ENCODE measurements around the gene ALOX15. TPM values are rescaled to one million over a fixed set of nuclear protein-coding genes. Genes with fewer than 3 reads are reported as not detected.
A peak's percentile ranks its signal among the peaks of the same experiment; 100 is the strongest.
"Not testable (repeated sequence)": the region's sequence is repeated elsewhere in the genome, so short reads cannot be mapped to it uniquely, and the experiment has no call there.

ALOX15 gene
- total RNA-seq, 4 donors from 2014 or later, result 0.30 TPM; not detected in 3

GRCh38 chr17:4597975-4598374, 43.5 kb downstream of the ALOX15 start:
- 69 to 74% methylated on average over 5 to 8 of the region's 13 CpGs for WGBS, 2 donors
- DNase-seq, result no peak

GRCh38 chr17:4596636-4597380, 44.7 kb downstream of the ALOX15 start:
- no peak for DNase-seq
- intact Hi-C loops (cut with DNase I), result no loop called here
- 89 to 96% methylated on average over 8 to 15 of the region's 36 CpGs for WGBS, 2 donors
- Histone ChIP-seq H3K36me3 (no peaks in the 10 kb centered on the region), H3K4me3 (no peak overlapping the region), H3K27ac (peak overlapping the region in 3 of 4 donors; percentile 85 to 93 (median 87)), H3K27me3 (peaks cover 0 to 25% (median 0%) of the 10 kb centered on the region in 4 donors), H3K9me3 (no peaks in the 10 kb centered on the region), H3K4me1 (peaks cover 0 to 51% (median 13%) of the 10 kb centered on the region in 3 donors)
- TF ChIP-seq POLR2A (IDR thresholded peaks at IDR 0.05) (no peak), CTCF (IDR thresholded peaks at IDR 0.05) (no peak)

More at GRCh38 chr17:4597975-4598374, 43.5 kb downstream of the ALOX15 start:
- TF ChIP-seq POLR2A (IDR thresholded peaks at IDR 0.05), result no peak
- no peak for TF ChIP-seq CTCF (IDR thresholded peaks at IDR 0.05)
- Histone ChIP-seq H3K36me3 (no peaks in the 10 kb centered on the region), H3K9me3 (no peaks in the 10 kb centered on the region), H3K27ac (peak overlapping the region; percentile 60 to 93 (median 86)), H3K27me3 (peaks cover 0 to 24% (median 0%) of the 10 kb centered on the region in 4 donors), H3K4me3 (no peak overlapping the region), H3K4me1 (peaks cover 0 to 44% (median 13%) of the 10 kb centered on the region in 3 donors)
- intact Hi-C loops (cut with DNase I), result no loop called here

- H3K9me3 ChIP-seq; H3K4me3 ChIP-seq; intact Hi-C loops (cut with DNase I); DNase-seq; H3K36me3 ChIP-seq: not testable (repeated sequence)
- Histone ChIP-seq H3K27ac (peak overlapping the region in 1 of 4 donors; percentile 87), H3K27me3 (peaks cover 0 to 33% (median 0%) of the 10 kb centered on the region in 4 donors), H3K4me1 (peaks cover 0 to 60% (median 13%) of the 10 kb centered on the region in 3 donors)
- 72 to 100% methylated on average over 3 to 11 of the region's 23 CpGs for WGBS, 2 donors
Observed at GRCh38 chr17:4595685-4596342, 45.7 kb downstream of the ALOX15 start.

GRCh38 chr17:4594931-4595684, 46.4 kb downstream of the ALOX15 start:
- Histone ChIP-seq H3K27me3 (peaks cover 0 to 31% (median 0%) of the 10 kb centered on the region in 4 donors), H3K9me3 (no peaks in the 10 kb centered on the region), H3K4me3 (no peak overlapping the region), H3K27ac (peak overlapping the region in 1 of 4 donors; percentile 13), H3K36me3 (no peaks in the 10 kb centered on the region), H3K4me1 (peaks cover 0 to 54% (median 8%) of the 10 kb centered on the region in 3 donors)
- WGBS, 2 donors, result 28 to 40% methylated on average over 5 to 7 of the region's 29 CpGs
- intact Hi-C loops (cut with DNase I), result no loop called here
- DNase-seq, result no peak
- no peak for TF ChIP-seq POLR2A (IDR thresholded peaks at IDR 0.05)
- TF ChIP-seq CTCF (IDR thresholded peaks at IDR 0.05), result peak in 2 of 6 experiments; percentile 27 to 35

GRCh38 chr17:4594406-4594805, 47.1 kb downstream of the ALOX15 start:
- TF ChIP-seq CTCF (IDR thresholded peaks at IDR 0.05), result no peak
- no peak for TF ChIP-seq POLR2A (IDR thresholded peaks at IDR 0.05)
- H3K36me3 ChIP-seq, result no peaks in the 10 kb centered on the region
- no peak overlapping the region for H3K4me3 ChIP-seq
- no peak for DNase-seq
- peaks cover 0 to 47% (median 4%) of the 10 kb centered on the region in 3 donors for H3K4me1 ChIP-seq
- no peaks in the 10 kb centered on the region for H3K9me3 ChIP-seq
- H3K27me3 ChIP-seq, result peaks cover 0 to 26% (median 0%) of the 10 kb centered on the region in 4 donors
- H3K27ac ChIP-seq, result no peak overlapping the region
- intact Hi-C loops (cut with DNase I), result no loop called here
- 86 to 88% methylated on average over 7 of the region's 7 CpGs for WGBS, 2 donors

Measured in esophagus squamous epithelium (tissue), 5 donors.